B cell (primary cell): Measurements from ENCODE around the gene BCL2L13.

Experiments used
- CTCF ChIP-seq: fragments of 200-600 bp; IDR thresholded peaks from one replicate; pipeline ENCODE4 v1.8.0; 2022; ENCODE audit warnings: antibody characterized with exemption, mild to moderate bottlenecking
- EZH2 ChIP-seq: IDR thresholded peaks from 2 replicates; pipeline ENCODE4 v1.6.1; 2012; ENCODE audit warnings: borderline replicate concordance, low read depth, mild to moderate bottlenecking, moderate library complexity, low read length; ENCODE audit not compliant: insufficient read depth, poor library complexity, severe bottlenecking

DNA sequence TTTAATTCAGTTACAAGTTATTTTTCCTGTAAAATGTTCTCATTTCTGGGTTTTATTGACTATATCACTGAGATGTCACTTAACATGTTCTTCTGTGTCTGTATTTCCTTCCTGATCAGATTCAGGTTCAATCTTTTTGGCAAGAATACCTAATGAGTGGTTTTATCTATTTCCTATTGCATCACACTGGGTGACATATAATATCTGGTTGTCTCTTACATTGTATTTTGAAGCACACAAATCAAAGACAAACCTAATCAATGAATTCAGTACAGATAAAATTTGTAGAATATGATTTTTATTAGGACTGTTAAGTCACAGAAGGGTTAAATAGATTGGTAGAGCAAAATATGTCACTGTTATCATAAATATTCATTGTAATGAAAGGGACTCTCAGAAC, 60.4 kb downstream of the BCL2L13 start:
- TF ChIP-seq CTCF (no peak), EZH2 (no peak)
